Posterior cingulate gyrus (tissue), 11 donors: Measurements from ENCODE around the gene PLCG2.

Experiments used
- DNase-seq, 10 donors: peaks; one replicate each; pipeline versions ENCODE4 v3.0.0 to v3.0.0-alpha.2; 2020 to 2021; ENCODE audit warnings: mixed read lengths in 3 of 10
- intact Hi-C: fragments of 100-400 bp; cut with DNase I; formaldehyde crosslinking; loops from one replicate; pipeline ENCODE4 v1.15.1; 2023

PLCG2 gene

DNA sequence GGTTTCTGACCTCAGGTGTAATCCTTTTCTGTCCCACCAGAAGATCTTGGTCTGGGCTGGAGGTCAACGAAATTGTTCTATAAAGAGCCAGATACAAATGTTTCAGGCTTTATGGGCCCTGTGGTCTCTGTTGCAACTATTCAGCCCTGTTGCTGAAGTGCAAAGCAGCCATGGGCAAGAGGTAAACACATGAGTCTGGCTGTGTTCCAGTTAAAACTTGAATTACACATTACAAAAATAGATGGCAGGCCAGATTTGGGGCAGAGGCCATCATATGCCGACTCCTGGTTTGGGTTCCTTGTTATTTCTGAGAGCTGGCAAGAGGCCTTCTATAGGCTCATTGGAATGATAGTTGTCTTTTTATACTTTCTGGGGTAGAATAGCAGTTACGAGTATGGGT, 117.8 kb downstream of the PLCG2 start:
- intact Hi-C loops, result no loop called here
- peak in 1 of 10 donors; percentile 3 for DNase-seq

DNA sequence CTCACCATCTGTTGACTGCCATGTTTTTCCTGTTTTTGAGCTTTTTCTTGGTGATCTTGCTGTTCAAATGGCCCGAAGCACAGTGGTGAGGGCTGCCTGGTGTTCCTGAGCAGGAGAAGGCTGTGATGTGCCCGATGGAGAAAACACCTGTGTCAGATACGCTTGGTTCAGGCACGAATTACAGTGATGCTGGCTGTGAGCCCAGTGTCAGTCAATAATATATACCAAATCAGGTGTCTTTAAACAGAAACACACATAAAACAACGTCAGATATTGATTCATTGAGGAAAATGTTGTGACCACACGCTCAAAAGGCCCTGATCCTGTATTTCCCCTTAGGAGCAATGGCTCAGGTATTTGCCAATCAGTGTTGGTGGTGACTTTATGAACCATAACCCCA, 120.5 kb downstream of the PLCG2 start:
- intact Hi-C loops, result no loop called here
- no peak for DNase-seq

DNA sequence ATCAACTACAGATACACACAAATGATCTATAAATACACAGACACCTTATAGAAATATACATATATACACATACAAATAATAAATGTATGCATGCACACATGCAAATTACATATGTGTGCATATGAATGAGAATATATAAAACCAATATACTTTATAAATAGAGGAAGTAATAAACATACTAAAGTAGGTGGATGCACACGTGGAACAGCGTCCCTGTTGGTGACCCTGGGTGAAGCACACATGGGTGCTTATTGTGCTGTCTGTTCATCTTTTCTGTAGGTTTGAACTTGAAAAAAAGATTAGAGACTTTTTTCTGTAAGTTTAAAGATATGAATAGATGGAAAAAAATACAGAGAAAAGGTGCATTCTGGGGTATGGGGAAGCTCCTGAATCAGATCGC, 120.9 kb downstream of the PLCG2 start:
- intact Hi-C loops, result no loop called here
- no peak for DNase-seq

DNA sequence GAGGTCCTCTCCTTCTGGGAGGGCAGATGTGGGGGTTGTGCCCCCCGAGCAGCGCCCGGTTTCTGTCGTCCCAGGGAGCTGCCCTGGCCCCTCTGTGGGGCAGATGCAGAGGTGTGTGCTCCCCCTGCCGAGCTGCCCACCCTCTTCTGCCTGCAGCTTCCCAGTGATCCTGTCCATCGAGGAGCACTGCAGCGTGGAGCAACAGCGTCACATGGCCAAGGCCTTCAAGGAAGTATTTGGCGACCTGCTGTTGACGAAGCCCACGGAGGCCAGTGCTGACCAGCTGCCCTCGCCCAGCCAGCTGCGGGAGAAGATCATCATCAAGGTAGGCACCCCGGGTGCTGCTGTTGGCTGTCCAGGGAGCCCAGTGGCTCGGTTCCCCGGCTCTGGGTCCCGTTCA, 121.4 kb downstream of the PLCG2 start:
- no peak for DNase-seq
- intact Hi-C loops, result no loop called here

DNA sequence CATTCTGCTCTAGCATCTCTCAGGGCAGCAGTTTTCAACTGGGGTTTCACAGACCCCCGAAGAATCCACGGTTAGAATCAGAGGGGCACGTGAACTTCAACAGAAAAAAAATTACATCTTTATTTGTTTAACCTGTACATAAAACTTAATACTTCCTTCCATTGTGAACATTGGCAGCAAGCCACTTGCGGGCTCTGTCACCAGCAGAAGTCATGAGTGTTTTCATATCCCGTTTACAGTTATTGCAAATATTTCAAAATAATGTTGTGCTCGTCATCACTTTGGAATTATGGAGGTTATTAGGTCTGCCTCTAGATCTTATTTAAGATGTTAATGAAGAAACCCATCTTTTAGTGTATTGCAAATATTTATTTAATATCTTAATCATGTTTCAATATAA, 122.4 kb downstream of the PLCG2 start:
- DNase-seq, result peak in 1 of 10 donors; percentile 29
- intact Hi-C loops, result no loop called here

DNA sequence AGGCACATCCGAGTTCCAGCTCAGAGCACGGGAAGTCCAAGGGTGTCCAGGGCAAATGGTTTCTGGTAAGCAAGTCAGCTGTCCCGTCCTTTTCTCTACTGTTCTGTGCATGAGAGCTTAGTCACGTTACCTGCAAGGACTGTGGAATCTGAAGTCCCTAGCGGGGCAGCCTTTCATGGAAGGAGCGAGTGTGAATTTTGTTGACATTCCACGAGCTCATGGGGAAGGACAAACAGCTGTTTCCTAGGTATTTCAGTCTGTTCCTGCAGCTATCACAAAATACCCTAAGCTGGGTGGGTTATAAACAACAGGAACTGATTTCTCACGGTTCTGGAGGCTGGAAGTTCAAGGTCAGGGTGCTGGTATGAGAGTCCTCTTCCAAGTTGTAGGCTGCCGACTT, 122.9 kb downstream of the PLCG2 start:
- intact Hi-C loops, result no loop called here
- DNase-seq, result no peak

DNA sequence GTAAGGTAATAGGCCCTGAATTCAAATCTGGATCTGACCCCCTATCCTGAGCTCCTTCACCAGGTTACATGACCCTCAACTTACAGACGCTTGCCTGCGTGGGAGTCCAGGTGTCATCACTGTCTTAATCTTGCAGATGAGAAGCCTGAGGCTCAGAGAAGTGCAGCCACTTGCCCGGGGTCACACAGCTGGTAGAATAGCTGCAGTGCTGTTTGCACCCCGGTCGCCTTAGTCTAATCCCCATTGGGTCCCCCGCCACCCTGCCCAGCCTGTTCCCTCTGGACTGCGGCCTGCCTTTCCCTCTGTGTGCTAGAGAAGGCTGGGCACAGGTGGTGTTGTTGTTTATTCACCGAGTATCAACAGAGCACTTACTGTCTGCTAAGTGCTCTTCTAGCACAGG, 125.2 kb downstream of the PLCG2 start:
- intact Hi-C loops, result no loop called here
- peak in 2 of 10 donors; percentile 32 to 39 for DNase-seq

DNA sequence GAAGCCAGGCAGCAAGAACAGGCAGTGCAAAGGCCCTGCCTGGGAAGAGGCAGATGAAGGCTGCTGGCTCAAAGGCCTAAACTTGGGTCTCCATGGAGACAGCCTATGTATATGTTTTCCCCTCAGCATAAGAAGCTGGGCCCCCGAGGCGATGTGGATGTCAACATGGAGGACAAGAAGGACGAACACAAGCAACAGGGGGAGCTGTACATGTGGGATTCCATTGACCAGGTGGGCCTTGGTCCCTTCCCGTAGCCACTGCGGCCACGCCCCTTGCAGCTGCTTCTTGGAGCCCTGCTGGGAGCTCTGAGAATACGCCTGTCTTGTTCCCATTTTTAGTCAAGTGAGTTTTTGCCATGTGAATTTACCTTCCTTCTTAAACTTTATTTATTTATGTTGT, 126.2 kb downstream of the PLCG2 start:
- intact Hi-C loops, result no loop called here
- peak in 2 of 10 donors; percentile 31 to 50 for DNase-seq

DNA sequence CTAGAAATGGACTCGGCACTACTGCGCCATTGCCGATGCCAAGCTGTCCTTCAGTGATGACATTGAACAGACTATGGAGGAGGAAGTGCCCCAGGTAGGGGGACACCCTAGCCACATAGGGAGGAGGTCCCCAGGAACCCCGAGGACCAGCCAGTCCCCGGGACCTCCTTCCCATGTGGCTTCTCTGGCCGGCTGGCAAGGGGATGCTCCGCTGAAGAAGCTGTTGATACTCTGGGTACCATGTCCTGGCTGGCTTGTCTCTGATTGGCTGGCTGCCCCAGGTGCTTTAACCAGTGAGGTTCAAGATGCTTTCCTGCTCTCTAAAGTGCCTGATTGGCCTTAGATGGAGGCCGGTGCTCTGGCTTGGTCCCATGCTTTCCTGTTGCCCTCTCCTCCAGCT, 128.6 kb downstream of the PLCG2 start:
- intact Hi-C loops, result no loop called here
- DNase-seq, result peak in 2 of 10 donors; percentile 44 to 65

DNA sequence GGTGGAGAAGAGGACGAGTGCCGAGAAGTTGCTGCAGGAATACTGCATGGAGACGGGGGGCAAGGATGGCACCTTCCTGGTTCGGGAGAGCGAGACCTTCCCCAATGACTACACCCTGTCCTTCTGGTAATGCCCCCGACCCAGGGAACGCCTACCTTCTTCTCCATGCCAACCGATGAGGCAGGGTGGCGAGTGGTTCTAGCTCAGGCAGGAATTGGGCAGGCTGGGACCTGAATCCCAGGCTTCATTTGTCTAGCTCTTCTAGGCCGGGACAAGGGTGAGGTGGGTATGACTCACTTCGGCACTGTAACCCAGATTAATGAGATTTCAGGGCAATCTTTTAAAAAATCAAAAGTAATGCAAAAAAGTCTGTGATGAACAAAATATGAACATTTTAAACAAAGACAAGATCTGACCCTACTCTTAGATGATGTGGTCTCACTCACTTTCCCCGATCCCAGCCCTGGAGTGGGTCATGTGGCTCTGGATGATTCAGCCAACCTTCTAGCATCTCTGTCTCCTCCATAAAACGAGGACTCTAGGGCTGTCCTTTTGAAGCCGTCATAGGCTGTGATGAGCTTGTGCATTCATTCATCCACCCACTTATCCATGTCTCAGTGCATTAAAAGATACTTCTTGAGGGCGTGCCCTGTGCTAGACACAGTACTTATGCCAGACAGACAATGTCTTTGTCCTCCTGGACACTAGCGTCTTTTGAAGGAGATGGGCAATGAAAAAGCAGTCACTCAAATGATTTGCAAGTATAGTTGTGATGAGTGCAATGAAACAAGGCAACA, 129.6 kb downstream of the PLCG2 start:
- intact Hi-C loops, result no loop called here
- DNase-seq, result peak in 2 of 10 donors; percentile 43 to 66

DNA sequence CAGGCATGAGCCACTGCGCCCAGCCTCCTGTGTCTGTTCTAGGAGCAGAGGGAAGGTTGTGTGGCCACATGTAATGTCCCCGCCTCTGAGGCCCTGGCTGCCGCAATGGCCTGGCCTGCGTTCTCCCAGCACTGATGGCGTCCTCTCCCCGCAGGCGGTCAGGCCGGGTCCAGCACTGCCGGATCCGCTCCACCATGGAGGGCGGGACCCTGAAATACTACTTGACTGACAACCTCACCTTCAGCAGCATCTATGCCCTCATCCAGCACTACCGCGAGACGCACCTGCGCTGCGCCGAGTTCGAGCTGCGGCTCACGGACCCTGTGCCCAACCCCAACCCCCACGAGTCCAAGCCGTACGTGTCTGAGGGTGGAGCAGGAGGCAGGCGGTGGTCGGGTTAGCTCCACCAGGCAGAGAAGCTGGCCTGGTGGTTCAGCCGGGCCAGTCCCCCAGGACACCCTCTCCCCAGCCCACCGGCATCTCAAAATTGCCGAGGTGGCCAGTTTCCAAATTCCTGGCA, 131.3 kb downstream of the PLCG2 start:
- peak in 2 of 10 donors; percentile 55 to 76 for DNase-seq
- intact Hi-C loops, result no loop called here

DNA sequence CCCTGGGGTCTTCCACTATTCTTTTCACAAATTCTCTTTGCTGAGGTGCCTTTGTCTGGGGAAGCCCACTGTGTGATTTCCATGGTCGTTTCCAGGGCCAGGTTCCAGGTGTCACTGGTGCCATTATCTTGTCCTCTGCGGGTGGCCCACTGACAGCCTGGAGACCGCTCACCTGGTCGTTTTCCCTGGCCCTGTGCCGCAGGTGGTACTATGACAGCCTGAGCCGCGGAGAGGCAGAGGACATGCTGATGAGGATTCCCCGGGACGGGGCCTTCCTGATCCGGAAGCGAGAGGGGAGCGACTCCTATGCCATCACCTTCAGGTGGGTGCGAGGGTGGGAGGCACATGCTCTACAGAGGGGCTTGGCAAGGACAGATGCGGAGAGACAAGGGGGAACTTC, 133.3 kb downstream of the PLCG2 start:
- peak in 2 of 10 donors; percentile 57 to 79 for DNase-seq
- intact Hi-C loops, result no loop called here

DNA sequence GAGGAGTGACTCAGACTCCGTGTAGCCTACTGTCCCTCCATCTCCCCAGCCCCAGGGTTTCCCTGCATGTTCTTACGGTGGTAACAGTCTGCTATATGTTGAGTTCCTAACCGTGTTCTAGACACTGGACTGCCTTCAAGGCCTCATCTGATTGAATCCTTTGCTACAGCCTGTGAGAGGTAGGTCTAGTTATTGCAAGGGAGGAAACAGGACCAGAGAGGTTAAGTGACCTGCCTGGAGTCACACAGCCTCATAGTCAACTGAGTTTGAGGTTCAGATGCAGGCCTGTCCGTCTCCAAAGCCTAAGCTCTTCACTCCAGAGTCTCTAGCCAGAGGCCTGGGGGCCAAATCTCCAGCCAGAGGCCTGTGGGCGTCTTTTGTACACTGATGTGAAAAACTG, 134.1 kb downstream of the PLCG2 start:
- DNase-seq, result no peak

DNA sequence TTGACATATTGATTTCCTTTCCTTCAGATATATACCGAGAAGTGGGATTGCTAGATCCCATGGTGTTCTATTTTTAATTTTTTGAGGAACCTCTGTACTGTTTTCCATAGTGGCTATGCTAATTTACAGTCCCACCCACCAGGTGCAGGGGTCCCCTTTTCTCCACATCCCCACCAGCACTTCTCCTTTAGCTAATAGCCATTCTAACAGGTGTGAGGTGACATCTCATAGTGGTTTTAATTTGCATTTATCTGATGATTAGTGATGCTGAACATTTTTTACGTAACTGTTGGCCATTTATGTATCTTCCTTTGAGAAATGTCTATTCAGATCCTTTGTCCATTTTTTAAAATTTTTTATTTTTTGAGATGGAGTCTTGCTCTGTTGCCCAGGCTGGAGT, 138.3 kb downstream of the PLCG2 start:
- no peak for DNase-seq
- intact Hi-C loops, result no loop called here

More for the DNA sequence above, 134.1 kb downstream of the PLCG2 start:
- intact Hi-C loops, result no loop called here

DNA sequence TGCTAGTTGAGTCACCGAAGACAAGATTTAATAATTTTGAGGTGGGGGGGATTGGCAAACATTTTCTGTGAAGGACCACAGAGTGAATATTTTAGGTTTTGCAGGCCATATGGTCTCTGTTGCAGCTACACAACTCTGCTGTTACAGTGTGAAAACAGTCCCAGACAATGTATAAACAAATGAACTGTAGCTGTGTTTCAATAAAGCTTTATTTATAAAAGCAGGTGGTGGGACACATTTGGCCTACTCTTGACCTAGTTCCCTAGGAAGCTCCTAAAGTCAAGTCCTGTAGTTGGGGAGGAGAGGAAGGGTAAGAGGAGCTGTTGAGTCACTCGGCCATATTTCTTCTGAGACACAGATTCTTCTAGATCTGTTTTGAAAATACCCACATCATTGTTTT, 139.8 kb downstream of the PLCG2 start:
- intact Hi-C loops, result no loop called here

DNA sequence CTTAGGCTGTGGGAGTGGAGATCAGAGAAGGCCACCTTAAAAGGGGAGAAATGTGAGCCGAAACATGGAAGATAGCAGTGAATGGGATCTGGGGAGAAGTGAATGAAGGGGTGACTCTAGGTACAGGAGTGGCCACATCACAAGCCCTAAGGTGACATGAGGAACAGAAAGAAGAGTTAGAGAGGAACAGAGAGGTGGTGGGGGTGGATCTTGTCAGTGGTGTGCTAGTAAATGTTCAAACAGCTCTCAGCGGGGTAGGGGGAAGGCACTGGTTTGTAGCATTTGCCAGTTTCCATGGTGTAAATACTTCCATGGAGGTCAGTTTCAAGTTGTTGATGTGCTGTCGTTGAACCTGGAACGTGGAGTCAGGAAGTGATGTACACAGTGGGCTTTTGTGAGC, 141.4 kb downstream of the PLCG2 start:
- DNase-seq, result no peak
- intact Hi-C loops, result no loop called here

More for the DNA sequence above, 139.8 kb downstream of the PLCG2 start:
- DNase-seq, result no peak

DNA sequence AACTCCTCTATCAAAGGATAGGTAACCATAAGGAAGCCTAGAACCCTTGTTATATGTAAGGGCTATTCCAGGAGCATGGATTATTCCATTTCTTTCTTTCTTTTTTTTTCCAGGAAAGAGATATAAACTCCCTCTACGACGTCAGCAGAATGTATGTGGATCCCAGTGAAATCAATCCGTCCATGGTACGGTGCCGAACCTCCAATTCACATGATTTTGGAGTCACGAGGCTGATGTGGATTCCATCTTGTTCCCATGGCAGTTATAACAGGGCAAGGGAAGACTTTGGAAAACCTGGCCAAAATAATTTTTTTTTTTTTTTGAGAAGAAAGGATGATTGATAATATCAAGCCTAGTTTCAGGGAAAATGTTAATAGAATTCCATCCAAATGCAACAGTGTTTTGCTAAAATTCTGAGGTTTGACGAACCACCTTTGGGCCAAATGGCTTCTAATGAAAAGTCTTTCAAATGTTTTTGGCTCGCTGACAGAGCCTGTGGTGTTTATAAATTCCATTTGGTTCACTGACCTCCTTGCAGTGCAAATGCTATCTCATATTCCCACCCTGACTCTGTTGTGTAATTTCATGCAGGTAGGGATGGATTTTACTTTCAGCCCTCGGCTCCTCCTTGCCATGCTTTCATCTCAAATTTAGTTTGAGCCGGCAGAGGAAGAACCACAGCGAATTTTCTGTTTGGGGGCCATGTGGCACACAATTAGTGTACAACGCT, 142.2 kb downstream of the PLCG2 start:
- DNase-seq, result no peak
- intact Hi-C loops, result no loop called here

DNA sequence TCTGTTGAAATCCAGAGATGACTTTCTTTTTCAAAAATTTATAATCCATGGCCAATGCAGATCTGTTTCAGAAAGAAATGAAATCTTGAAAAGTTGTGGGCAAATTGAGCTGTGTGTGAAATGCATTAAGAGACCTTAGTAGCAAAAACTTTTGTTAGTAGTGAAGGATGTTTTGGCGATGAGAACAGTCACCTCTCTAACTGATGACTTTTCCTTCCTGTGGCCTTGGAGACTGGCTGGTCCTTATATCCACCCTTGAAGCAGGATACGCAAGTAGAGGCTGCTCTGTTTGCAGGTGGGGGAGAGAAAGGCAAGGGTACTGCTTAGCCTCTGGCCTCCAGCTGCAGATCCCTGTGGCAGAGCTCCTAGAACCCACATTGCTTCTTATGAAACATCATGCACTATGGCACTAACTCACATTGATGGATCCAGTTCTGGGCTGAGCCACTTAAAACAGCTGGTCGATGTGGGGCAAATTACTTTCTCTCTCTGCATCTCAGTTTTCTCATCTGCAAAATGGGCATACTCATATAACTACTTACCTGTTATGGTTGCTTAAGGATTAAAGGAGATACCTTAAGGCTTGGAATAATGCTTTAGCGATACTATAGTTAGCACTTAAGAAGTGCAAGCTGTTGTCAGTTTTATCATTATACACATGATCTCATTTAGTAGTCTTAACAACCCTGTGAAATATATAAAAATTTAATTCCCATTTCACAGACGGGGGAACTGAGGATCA, 142.9 kb downstream of the PLCG2 start:
- intact Hi-C loops, result no loop called here
- no peak for DNase-seq

DNA sequence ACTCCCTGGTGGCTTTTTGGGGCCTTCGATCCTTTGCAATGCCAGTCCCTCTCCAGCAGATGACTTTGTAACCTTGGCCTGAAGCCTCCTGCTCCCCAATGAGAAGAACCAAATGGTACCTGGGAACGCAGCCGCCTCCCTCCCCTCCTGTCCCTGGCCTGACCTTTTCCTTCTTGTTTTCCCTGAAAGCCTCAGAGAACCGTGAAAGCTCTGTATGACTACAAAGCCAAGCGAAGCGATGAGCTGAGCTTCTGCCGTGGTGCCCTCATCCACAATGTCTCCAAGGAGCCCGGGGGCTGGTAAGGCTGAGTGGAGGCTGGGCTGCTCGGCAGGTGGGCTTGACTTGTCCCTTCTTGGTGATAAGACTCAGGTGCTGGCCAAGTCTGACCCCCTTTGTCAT, 144.2 kb downstream of the PLCG2 start:
- DNase-seq, result no peak
- intact Hi-C loops, result no loop called here

DNA sequence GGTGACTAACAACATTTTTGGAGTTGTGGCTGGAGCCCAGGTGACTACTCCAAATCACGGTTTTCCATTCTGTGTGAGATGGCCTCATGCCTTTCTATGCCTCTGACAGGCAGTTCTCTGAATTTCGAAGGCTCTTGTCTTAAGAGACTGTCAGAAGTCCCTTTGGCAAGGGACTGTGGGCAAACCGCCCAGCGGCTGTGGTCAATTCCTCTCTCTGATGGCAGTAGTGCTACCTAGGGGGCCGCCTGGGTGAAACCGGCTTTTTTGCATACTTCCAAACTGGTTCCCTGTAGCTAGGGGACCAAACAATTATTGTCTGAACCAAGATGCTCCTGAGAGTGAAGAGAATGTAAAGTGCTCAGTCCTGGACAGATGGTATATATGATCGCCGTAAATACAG, 145.9 kb downstream of the PLCG2 start:
- DNase-seq, result no peak
- intact Hi-C loops, result no loop called here

DNA sequence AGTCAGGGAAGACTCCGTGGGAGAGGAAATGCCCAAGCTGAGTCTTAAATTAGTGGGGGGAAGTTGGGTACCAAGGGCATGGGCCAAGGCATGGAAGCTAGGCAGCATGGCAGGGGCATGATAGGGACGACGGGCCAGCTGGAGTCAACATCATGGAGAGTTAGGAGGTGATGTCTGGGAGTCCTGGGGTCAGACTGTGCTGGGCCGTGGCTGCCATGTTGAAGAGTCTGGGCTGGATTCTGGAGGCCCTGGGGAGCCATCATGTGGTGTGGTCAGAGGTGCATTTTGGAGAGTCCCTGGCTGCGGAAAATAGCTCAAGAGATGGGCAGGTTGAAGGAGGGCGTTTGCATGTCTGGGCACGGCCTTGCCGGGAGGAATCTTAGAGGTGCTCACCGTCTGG, 146.9 kb downstream of the PLCG2 start:
- DNase-seq, result no peak
- intact Hi-C loops, result no loop called here
